Adrenal gland (tissue), 5 donors: Measurements from ENCODE around the gene BZW2.

Experiments used
- CTCF ChIP-seq, 6 experiments: fragments of 450-650 bp in 4 of 6; fragments of 200-600 bp in 2 of 6; sonication (generic) in 1 of 6; IDR thresholded peaks; 1 replicate in 5 of 6; 2 replicates in 1 of 6; pipeline versions ENCODE4 v1.5.1 to v1.8.0; 2016 to 2021; ENCODE audit warnings: antibody characterized with exemption in 6 of 6, mild to moderate bottlenecking in 2 of 6, moderate library complexity in 1 of 6
- POLR2A ChIP-seq, 2 donors: fragments of 450-650 bp; IDR thresholded peaks; one replicate each; pipeline ENCODE4 v1.6.1; 2017; ENCODE audit warnings: antibody characterized with exemption in 2 of 2, mild to moderate bottlenecking in 2 of 2, moderate library complexity in 1 of 2
- donor health status: DM: no; HTN: no; CAD: no.

- TF ChIP-seq CTCF (IDR thresholded peaks at IDR 0.05) (no peak), POLR2A (IDR thresholded peaks at IDR 0.05) (no peak)
These were observed 29.4 kb upstream of the BZW2 start for GRCh38 chr7:16616542-16616941.
